ENCODE measurements around the gene FOXO3. TPM values are rescaled to one million over a fixed set of nuclear protein-coding genes. Genes with fewer than 3 reads are reported as not detected.

FOXO3 gene
- polyA plus RNA-seq, 1 of the 3 experiments (the other 2 are of a cell fraction), result 8.1 TPM

DNA sequence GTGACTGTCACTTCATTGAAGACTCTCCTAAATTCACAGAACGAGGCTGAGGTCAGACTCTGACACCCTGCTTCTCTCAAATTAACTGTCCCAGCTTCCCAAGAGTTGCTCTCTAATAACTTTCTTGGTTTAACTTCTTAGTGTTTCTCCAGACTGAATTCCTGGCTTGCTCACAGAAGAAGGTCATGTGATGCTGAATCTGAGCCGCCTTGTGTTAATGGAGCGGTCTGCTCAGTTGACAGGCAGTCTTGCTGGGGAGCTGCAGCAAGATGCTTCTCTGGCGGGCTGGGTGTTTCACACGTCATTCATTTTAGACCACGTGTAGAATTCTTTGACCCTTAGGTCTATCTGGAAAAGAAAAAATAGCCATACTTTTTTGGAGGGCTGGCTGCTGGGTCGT, 107.3 kb downstream of the FOXO3 start:
- CTCF ChIA-PET, result interaction anchor here (1.5 kb wide), 1 partner anchor 130 kb away, joined by 4 read pairs; no protein-coding TSS in a partner anchor
- WGBS (ENCODE audit: low lambda C conversion rate), result 92% methylated on average over 7 of the region's 7 CpGs

DNA sequence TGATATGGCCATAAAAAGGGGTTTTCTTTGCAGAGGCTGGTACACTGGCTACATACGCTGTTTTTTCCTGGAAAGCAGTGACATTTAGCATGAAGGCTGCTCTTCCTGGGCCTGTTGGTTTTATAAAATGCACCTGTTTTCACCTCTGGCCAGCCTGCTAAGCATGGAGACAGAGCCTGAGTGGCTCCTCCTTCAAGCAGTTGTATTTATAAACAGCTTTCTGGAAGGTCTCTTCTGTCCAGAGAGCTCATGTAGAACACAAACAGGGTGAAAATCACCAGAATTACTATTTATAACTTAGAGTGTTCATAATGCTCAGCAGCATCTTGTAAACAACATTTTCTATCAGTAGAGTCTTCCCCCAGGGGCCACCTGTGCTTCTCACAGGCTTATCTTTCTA, 109.0 kb downstream of the FOXO3 start:
- no peak for TF ChIP-seq SIN3A (IDR thresholded peaks at IDR 0.05; ENCODE audit: borderline replicate concordance, low read depth, low read length)
- TF ChIP-seq, protein P1, sequence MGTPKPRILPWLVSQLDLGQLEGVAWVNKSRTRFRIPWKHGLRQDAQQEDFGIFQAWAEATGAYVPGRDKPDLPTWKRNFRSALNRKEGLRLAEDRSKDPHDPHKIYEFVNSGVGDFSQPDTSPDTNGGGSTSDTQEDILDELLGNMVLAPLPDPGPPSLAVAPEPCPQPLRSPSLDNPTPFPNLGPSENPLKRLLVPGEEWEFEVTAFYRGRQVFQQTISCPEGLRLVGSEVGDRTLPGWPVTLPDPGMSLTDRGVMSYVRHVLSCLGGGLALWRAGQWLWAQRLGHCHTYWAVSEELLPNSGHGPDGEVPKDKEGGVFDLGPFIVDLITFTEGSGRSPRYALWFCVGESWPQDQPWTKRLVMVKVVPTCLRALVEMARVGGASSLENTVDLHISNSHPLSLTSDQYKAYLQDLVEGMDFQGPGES (IDR thresholded peaks at IDR 0.05; ENCODE audit: low read depth, low read length), result no peak
- no peak for TF ChIP-seq FOSL2 (IDR thresholded peaks at IDR 0.05; ENCODE audit: borderline replicate concordance, low read depth)
- no peak for TF ChIP-seq ELF1 (IDR thresholded peaks at IDR 0.05)
- TF ChIP-seq, protein P2, sequence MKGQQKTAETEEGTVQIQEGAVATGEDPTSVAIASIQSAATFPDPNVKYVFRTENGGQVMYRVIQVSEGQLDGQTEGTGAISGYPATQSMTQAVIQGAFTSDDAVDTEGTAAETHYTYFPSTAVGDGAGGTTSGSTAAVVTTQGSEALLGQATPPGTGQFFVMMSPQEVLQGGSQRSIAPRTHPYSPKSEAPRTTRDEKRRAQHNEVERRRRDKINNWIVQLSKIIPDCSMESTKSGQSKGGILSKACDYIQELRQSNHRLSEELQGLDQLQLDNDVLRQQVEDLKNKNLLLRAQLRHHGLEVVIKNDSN (IDR thresholded peaks at IDR 0.05; ENCODE audit: borderline replicate concordance, low read depth), result no peak
- no peak for TF ChIP-seq TCF12 (IDR thresholded peaks at IDR 0.05)
- TF ChIP-seq RAD21 (IDR thresholded peaks at IDR 0.05; ENCODE audit: low read length), result no peak
- no peak for TF ChIP-seq MEF2A (IDR thresholded peaks at IDR 0.05; ENCODE audit: borderline replicate concordance, low read depth)
- TF ChIP-seq YY1 (IDR thresholded peaks at IDR 0.05; ENCODE audit: low read depth), result no peak
- 100% methylated on average over 1 of the region's 1 CpG for WGBS (ENCODE audit: low lambda C conversion rate)
- peaks cover 11 to 44% of the 10 kb centered on the region in 2 experiments; a peak in 3 of 4 replicates for H3K4me1 ChIP-seq (ENCODE audit: control insufficient read depth in 1 of 2, insufficient read depth in 2 of 2, low read depth in 1 of 2, low read length in 1 of 2)
- no peak overlapping the region for H3K9ac ChIP-seq
- no peaks in the 10 kb centered on the region for H3K9me2 ChIP-seq
- peaks cover 13 to 14% of the 10 kb centered on the region in 2 experiments for H3K36me3 ChIP-seq (replicated peaks in 1 of 2; ENCODE audit: control insufficient read depth in 1 of 2, insufficient read depth in 2 of 2, low read length in 1 of 2)
- H3K27ac ChIP-seq (ENCODE audit: low read depth in 2 of 2, low read length in 1 of 2), result no peak overlapping the region
- CTCF ChIA-PET, result interaction anchor here (1.5 kb wide), 1 partner anchor 128 kb away, joined by 4 read pairs; no protein-coding TSS in a partner anchor
- H3K4me3 ChIP-seq (ENCODE audit: low read depth in 2 of 2, low read length in 1 of 2), result no peak overlapping the region
- H3K9me3 ChIP-seq, result no peaks in the 10 kb centered on the region
- no peaks in the 10 kb centered on the region for H3F3A ChIP-seq (replicated peaks; ENCODE audit: insufficient read depth)
- no peak overlapping the region for H3K4me2 ChIP-seq
- no peaks in the 10 kb centered on the region for H3K27me3 ChIP-seq (ENCODE audit: insufficient read depth)
- H2AFZ ChIP-seq (ENCODE audit: low read depth), result no peak overlapping the region
- no peak for DNase-seq
- H4K20me1 ChIP-seq (ENCODE audit: insufficient read depth), result peaks cover 90% of the 10 kb centered on the region
- H3K79me2 ChIP-seq (ENCODE audit: insufficient read depth), result peaks cover 75% of the 10 kb centered on the region
- POLR2A ChIA-PET, result no interaction called here

More for the DNA sequence above, 107.3 kb downstream of the FOXO3 start:
- peaks cover 76% of the 10 kb centered on the region for H4K20me1 ChIP-seq (ENCODE audit: insufficient read depth)
- no peak overlapping the region for H3K4me3 ChIP-seq (ENCODE audit: low read depth in 2 of 2, low read length in 1 of 2)
- H3F3A ChIP-seq (replicated peaks; ENCODE audit: insufficient read depth), result no peaks in the 10 kb centered on the region
- H3K27ac ChIP-seq (ENCODE audit: low read depth in 2 of 2, low read length in 1 of 2), result no peak overlapping the region
- peaks cover 5 to 39% of the 10 kb centered on the region in 2 experiments; a peak in 3 of 4 replicates for H3K4me1 ChIP-seq (ENCODE audit: control insufficient read depth in 1 of 2, insufficient read depth in 2 of 2, low read depth in 1 of 2, low read length in 1 of 2)
- H3K9me3 ChIP-seq, result no peaks in the 10 kb centered on the region
- TF ChIP-seq, protein P2 (IDR thresholded peaks at IDR 0.05; ENCODE audit: borderline replicate concordance, low read depth), result peak; percentile 56; the same call in 1 of the 2 replicates
- TF ChIP-seq YY1 (IDR thresholded peaks at IDR 0.05; ENCODE audit: low read depth) (no peak), RXRA (IDR thresholded peaks at IDR 0.05; ENCODE audit: borderline replicate concordance, low read depth) (no peak), RFX5 (IDR thresholded peaks at IDR 0.05; ENCODE audit: low read length) (no peak), RCOR1 (IDR thresholded peaks at IDR 0.05; ENCODE audit: low read length) (no peak)
- TF ChIP-seq, protein P3, sequence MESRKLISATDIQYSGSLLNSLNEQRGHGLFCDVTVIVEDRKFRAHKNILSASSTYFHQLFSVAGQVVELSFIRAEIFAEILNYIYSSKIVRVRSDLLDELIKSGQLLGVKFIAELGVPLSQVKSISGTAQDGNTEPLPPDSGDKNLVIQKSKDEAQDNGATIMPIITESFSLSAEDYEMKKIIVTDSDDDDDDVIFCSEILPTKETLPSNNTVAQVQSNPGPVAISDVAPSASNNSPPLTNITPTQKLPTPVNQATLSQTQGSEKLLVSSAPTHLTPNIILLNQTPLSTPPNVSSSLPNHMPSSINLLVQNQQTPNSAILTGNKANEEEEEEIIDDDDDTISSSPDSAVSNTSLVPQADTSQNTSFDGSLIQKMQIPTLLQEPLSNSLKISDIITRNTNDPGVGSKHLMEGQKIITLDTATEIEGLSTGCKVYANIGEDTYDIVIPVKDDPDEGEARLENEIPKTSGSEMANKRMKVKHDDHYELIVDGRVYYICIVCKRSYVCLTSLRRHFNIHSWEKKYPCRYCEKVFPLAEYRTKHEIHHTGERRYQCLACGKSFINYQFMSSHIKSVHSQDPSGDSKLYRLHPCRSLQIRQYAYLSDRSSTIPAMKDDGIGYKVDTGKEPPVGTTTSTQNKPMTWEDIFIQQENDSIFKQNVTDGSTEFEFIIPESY (IDR thresholded peaks at IDR 0.05; ENCODE audit: borderline replicate concordance, low read depth), result no peak
- no peak overlapping the region for H3K4me2 ChIP-seq
- DNase-seq, result no peak
- no peaks in the 10 kb centered on the region for H3K27me3 ChIP-seq (ENCODE audit: insufficient read depth)
- H3K9ac ChIP-seq, result no peak overlapping the region
- no peak overlapping the region for H2AFZ ChIP-seq (ENCODE audit: low read depth)
- peaks cover 66% of the 10 kb centered on the region for H3K79me2 ChIP-seq (ENCODE audit: insufficient read depth)
- H3K36me3 ChIP-seq (replicated peaks in 1 of 2; ENCODE audit: control insufficient read depth in 1 of 2, insufficient read depth in 2 of 2, low read length in 1 of 2), result peaks cover 8 to 14% of the 10 kb centered on the region in 2 experiments
- H3K9me2 ChIP-seq, result no peaks in the 10 kb centered on the region
- POLR2A ChIA-PET, result interaction anchor here (0.6 kb wide), 1 partner anchor 10 kb away, joined by 3 read pairs; no protein-coding TSS in a partner anchor

Measured in SK-N-SH (cell line).